NCI-H2227 treated with DMSO at 0.1 percent for 48 hours (cell line): Measurements from ENCODE around the gene LAMA2.
A peak's percentile ranks its signal among the peaks of the same experiment; 100 is the strongest.

Experiments used
- DNase-seq: peaks from one replicate; lab custom pipeline; 2025; lab: John Stamatoyannopoulos, UW

LAMA2 gene, protein sequence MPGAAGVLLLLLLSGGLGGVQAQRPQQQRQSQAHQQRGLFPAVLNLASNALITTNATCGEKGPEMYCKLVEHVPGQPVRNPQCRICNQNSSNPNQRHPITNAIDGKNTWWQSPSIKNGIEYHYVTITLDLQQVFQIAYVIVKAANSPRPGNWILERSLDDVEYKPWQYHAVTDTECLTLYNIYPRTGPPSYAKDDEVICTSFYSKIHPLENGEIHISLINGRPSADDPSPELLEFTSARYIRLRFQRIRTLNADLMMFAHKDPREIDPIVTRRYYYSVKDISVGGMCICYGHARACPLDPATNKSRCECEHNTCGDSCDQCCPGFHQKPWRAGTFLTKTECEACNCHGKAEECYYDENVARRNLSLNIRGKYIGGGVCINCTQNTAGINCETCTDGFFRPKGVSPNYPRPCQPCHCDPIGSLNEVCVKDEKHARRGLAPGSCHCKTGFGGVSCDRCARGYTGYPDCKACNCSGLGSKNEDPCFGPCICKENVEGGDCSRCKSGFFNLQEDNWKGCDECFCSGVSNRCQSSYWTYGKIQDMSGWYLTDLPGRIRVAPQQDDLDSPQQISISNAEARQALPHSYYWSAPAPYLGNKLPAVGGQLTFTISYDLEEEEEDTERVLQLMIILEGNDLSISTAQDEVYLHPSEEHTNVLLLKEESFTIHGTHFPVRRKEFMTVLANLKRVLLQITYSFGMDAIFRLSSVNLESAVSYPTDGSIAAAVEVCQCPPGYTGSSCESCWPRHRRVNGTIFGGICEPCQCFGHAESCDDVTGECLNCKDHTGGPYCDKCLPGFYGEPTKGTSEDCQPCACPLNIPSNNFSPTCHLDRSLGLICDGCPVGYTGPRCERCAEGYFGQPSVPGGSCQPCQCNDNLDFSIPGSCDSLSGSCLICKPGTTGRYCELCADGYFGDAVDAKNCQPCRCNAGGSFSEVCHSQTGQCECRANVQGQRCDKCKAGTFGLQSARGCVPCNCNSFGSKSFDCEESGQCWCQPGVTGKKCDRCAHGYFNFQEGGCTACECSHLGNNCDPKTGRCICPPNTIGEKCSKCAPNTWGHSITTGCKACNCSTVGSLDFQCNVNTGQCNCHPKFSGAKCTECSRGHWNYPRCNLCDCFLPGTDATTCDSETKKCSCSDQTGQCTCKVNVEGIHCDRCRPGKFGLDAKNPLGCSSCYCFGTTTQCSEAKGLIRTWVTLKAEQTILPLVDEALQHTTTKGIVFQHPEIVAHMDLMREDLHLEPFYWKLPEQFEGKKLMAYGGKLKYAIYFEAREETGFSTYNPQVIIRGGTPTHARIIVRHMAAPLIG (N-terminal part only)

DNA sequence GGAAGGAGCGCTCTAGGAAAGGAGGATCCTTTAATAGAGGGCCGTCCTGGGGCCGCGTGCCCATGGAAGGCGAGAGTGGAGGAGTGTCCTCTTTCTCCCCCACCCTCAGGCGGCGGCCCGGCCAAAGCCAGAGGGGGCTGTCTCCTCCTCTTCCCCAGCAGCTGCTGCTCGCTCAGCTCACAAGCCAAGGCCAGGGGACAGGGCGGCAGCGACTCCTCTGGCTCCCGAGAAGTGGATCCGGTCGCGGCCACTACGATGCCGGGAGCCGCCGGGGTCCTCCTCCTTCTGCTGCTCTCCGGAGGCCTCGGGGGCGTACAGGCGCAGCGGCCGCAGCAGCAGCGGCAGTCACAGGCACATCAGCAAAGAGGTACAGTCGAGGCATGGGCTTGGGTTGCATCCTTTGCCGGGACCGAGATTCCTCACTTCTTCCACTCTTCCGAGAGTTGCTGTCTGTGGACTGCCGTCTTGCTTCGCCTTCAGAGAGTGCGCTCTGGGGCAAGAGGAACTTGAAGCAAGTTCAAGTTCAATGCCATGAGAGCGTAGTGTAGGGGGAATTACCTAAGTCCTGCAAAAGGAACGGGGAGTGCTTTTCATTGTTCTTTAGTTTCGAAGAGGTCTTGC is at the start of gene LAMA2:
Gene LAMA2 (plus strand): TSS at position 148 of the 621 bp plus-strand sequence. CDS start 108 bp downstream, at position 256.
- peak; percentile 42 for DNase-seq

DNA sequence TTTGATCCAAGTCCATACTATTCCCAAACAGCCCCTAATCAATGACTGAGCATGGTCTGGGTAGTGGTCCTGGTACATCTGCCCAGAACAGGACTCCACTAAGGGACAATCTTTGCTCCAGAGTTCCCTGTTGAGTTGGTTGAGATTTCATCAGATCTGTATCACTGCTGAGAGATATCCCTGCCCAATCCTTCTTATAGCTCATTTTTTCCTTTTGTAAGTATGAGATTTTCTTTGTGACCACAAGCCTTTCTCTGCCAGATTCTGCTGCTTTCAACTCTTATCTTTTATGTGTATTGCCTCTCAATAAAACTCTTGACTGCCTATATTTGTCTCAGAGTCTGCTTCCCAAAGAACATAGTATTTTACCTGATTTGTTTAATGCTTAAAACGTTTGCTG is 46.2 kb upstream of the LAMA2 start:
- no peak for DNase-seq

GRCh38 chr6:128841518-128841917 is 41.4 kb upstream of the LAMA2 start:
- DNase-seq = no peak

DNA sequence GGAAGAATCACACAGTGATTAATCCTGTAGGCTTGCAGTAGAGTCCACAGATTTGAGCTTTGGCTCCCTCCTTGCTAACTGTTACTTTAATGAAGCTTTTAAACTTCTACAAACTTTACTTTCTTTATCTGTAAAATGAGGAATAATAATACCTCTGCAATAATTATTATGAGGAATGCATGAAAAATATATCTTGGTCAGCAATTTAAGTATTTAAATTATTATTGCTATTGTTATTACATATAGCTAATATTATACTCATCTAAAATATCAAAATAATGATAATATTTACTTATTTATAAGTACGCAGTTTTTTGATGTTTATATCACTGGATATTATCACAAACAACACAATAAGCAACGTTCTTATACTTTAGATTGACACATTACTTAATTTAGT is 38.3 kb upstream of the LAMA2 start:
- no peak for DNase-seq

GRCh38 chr6:128847431-128848210 is 35.3 kb upstream of the LAMA2 start:
- no peak for DNase-seq

DNA sequence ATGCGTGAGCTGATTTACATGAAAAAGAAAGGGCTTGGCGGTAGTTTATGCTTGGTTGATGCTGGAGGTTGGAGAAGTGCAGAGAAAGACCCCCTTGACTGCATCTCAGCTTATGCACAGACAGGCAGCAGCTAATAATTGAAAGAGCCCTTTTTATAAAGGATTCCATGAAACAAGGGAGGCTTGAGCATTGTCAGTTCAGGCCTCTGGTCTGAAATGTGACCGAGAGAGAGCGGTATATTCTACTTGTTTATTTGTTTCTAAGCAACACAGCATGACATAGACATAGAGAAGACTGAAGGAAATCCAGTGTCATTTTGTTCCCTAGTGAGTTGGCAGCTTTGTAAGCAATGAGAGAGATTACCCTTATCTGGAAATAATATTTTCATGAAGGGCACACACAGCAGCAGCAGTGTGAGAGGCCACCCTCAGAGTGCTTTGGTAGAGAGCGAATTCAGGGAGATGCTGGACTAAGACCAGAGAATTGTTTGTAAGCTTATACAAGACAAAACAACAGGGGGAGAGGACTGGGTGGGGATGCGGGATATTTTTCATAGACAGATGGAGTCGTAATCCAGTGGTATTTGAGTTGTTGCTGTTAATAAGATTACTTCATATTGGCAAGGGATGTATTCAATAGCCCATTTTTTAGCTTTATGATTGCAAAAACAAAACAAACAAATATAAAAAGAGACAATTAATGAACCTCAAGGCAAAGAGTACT is 34.6 kb upstream of the LAMA2 start:
- no peak for DNase-seq

DNA sequence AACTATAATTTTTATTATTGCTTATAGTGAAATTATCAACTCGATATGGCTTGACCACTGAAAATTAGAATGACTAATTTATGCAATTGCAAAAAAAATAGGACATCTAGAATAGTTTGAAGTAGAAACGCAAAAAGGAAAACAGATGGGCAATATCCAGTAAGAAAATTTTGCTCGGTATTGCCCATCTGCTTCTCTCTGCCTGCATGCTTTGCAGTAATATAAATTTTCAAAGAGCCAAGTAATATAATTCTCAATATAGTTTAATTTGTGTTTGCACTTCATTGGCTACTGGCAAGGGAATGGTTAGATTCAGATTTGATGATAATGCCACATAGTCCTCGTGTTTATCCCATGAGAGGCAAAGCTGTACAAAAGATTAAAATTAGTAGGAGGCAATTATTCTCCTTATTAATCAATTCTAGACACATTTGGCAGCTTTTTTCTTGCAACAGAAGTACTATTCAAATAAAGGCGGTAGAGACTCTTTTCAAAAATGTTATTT is 27.3 kb upstream of the LAMA2 start:
- DNase-seq = no peak

DNA sequence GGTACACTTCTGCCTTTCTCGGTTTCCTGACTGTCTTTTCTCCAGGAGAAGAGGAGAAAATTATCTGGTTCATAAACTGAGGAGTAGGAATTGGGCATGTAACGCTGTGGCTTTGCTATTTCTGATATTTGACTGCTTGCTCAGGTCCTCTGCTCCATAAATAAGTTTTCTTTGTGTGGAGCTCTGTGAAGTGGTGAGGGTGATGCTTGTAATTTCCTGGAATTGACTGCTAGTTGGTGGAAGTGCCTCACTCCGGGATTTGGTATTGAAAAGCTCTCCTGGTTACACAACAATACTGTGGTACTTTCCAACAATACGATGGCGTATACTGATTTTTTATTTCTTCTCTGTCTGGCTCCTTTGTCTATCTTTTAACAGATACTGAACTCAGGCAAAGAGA is 25.1 kb upstream of the LAMA2 start:
- no peak for DNase-seq

DNA sequence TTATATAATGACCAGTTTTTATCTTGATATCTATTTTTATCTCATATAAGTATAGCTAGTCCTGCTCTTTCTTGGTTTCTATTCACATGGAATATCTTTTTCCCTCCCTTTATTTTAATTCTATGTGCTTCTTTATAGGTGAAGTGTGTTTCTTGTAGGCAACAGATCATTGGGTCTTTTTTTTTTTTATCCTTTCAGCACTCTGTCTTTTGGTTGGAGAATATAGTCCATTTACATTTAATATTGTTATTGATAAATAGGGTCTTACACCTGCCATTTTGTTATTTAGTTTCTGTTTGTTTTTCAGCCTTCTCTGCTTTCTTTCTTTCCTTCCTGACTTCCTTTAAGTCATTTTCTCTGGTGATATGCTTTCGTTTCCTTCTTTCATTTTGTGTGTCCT is 22.2 kb upstream of the LAMA2 start:
- DNase-seq = no peak

DNA sequence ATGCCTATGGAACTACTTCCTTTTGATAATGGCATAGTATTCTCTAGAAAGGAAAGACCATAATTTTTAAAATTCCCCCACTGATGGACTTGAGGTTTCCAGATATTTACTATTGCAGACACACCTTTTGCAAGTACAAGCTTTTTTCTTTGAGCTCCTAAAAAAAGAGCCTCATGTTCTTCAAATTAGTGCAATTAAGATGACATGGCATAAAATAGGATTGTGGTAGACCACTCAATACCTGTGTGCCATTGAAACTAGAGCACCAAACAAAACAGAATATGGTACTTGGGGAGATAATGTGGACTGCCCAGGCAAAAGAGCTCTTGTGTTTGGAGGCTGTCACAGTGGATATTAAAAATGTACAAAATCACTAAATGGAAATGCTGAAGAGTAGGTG is 19.0 kb upstream of the LAMA2 start:
- DNase-seq = no peak

- no peak for DNase-seq
These were observed 12.2 kb upstream of the LAMA2 start for GRCh38 chr6:128870746-128871145.

- no peak for DNase-seq
These were observed 8.1 kb upstream of the LAMA2 start for GRCh38 chr6:128874863-128875262.

- peak; percentile 27 for DNase-seq
These were observed 378 bp upstream of the LAMA2 start for GRCh38 chr6:128882560-128882959.

DNA sequence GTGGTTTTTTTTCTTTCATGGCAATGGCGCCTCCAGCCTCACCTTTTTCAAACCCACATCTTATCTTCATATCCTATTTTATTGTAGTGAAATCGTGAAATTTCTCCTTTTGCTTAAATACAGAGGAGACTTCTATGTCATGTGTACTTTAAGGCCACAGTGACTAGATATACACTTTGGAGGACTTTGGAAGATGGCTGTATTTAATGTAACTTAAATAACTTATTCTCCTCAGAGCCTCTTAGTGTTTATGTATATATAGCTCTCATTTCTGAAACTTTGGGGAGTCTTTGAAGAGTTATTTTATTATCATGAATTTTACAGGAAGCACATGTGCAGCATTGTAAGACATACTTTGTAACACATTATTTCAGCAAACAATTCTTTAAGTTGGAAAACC is 968 bp downstream of the LAMA2 start:
- DNase-seq = no peak

- no peak for DNase-seq
These were observed 2.4 kb downstream of the LAMA2 start for GRCh38 chr6:128885381-128885780.

GRCh38 chr6:128886706-128887105 is 3.8 kb downstream of the LAMA2 start:
- DNase-seq = no peak

DNA sequence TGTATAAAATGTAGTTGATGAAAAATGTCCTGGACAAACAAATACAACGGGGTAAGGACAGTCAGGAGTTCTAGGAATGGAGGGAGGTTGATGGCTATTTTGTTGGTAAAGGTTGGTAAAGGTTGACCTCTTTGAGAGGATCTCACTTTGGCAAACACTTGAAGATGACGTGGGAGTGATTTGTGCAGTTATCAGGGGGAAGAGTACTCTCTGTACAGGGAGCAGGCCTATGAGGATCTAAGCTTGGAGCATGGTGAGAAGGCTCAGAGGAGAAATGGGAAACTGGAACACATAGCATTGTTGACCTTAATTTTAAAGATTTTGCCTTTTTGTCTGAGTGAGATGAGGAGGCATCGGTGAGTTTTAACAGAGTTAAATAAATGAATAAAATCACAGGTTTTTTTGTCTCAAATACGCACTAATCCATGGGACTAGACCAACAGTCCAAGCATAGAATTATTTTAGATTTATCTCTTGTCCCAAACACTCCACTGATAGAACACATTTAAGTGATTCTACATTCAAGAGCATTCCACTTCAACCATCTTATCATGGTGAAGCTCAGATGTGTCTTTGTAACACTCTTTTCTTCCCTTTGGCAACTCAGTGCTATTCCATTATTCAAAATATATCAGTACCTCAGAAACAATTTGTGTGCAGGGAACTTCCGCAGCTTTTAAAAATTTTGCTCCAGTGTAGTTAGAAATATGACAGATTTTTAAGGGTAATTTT is 5.7 kb downstream of the LAMA2 start:
- no peak for DNase-seq

DNA sequence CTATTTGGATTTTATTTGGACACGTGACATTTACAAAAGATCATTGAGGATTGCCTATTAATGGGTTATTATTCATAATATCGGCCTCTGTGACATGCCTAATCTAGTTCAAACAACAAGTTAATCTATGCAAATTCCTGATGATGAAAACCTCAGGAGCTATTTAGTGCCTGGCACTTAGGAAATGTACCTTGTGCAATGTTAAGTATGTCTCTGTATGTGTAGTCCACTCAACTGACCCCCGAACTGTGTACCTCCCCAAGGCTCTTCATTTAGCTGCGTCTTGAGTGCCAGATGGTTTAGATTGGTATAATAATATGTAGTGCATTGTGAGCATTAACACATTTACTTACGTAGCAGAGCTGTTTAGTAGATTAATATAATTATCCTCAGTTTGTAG is 6.9 kb downstream of the LAMA2 start:
- DNase-seq = no peak

DNA sequence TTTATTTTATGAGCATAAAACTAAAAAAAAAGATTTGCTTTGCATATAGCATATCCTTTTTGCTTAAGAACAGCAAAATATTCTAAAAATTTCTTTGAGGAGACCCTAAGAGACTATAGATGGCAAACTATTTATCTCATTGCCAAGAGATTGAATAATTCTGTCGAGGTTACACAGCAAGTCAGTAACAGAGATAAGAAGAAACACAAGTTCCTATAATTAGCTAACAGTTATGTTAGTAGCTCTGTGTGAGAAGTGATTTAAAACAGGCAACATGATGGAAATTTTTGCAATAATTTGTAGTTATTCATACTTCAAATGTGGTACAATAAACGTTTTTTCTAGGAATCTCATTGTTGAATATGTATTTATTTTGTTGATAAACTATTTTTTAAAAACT is 9.1 kb downstream of the LAMA2 start:
- no peak for DNase-seq
